ENCODE data around the gene TADA2B.

The TADA2B gene

DNA sequence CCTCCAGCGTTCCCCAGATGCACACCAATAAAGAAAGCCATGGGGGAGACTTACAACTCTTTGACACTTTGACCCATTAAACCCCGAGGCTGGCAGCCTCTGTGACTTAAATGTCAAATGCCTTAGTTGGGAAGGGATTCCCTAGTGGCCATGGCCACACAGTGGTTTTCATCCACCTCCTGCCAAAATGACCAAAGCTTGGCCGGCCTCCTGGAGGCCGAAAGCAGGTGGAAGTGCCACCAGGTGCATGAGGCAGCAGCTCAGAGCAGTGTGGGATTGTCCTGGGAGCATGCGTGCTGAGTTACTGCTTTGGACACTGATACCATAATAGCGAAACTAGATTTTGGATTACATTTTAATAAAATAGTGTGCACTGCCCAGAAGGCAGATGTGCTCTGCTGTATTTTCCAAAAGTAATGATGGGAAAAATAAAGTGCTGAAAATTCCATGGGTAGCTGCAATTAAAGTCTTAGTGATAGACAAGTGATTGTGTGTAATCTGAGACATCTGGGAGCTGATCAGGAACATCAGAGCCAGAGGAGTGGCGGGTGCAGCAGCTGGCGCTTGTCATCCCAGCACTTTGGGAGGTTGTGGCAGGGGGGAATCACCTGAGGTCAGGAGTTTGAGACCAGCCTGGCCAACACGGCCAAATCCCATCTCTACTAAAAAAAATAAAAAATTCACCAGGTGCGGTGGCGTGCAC, 39.8 kb upstream of the TADA2B start:
- Histone ChIP-seq H3K4me3 (ENCODE audit: low read depth, low read length, poor library complexity, severe bottlenecking) (no peak overlapping the region), H3K9ac (ENCODE audit: low read length) (no peak overlapping the region), H3F3A (ENCODE audit: insufficient read depth, low read length) (no peaks in the 10 kb centered on the region), H3K79me2 (ENCODE audit: insufficient read depth, low read length) (no peaks in the 10 kb centered on the region), H3K36me3 (ENCODE audit: insufficient read depth, low read length) (peaks cover 35% of the 10 kb centered on the region), H3K4me1 (ENCODE audit: insufficient read depth, low read length, severe bottlenecking) (no peaks in the 10 kb centered on the region), H3K9me3 (ENCODE audit: low read length) (no peaks in the 10 kb centered on the region), H2AFZ (ENCODE audit: low read length) (no peak overlapping the region), H4K20me1 (ENCODE audit: insufficient read depth, low read length) (no peaks in the 10 kb centered on the region), H3K27ac (ENCODE audit: low read depth, low read length, poor library complexity, severe bottlenecking) (no peak overlapping the region), H3K9me2 (ENCODE audit: low read depth, low read length) (no peaks in the 10 kb centered on the region), H3K27me3 (ENCODE audit: insufficient read depth, low read length) (no peaks in the 10 kb centered on the region), H3K4me2 (ENCODE audit: low read length) (no peak overlapping the region)
- TF ChIP-seq EZH2 (IDR thresholded peaks at IDR 0.05; ENCODE audit: borderline replicate concordance, low read length), result no peak
- TF ChIP-seq, protein P1, sequence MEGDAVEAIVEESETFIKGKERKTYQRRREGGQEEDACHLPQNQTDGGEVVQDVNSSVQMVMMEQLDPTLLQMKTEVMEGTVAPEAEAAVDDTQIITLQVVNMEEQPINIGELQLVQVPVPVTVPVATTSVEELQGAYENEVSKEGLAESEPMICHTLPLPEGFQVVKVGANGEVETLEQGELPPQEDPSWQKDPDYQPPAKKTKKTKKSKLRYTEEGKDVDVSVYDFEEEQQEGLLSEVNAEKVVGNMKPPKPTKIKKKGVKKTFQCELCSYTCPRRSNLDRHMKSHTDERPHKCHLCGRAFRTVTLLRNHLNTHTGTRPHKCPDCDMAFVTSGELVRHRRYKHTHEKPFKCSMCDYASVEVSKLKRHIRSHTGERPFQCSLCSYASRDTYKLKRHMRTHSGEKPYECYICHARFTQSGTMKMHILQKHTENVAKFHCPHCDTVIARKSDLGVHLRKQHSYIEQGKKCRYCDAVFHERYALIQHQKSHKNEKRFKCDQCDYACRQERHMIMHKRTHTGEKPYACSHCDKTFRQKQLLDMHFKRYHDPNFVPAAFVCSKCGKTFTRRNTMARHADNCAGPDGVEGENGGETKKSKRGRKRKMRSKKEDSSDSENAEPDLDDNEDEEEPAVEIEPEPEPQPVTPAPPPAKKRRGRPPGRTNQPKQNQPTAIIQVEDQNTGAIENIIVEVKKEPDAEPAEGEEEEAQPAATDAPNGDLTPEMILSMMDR (IDR thresholded peaks at IDR 0.05; ENCODE audit: low read length), result no peak

DNA sequence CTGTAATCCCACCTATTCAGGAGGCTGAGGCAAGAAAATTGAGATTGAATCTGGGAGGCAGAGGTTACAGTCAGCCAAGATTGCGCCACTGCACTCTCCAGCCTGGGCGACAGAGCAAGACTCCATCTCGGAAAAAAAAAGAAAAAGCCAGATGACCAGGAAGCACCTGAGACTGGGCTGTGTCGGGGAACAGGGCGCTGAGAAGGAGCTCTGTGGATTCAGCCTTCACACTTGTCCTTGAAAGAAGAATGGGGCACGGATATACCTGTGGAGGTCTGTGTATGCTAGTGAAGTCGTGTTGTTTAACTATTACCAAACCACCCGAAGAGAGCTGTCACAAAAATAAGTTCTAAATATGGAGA, 39.3 kb upstream of the TADA2B start:
- H3K9me2 ChIP-seq (ENCODE audit: low read depth, low read length), result no peaks in the 10 kb centered on the region
- H3F3A ChIP-seq (ENCODE audit: insufficient read depth, low read length), result no peaks in the 10 kb centered on the region
- no peak overlapping the region for H2AFZ ChIP-seq (ENCODE audit: low read length)
- no peaks in the 10 kb centered on the region for H3K79me2 ChIP-seq (ENCODE audit: insufficient read depth, low read length)
- H3K4me1 ChIP-seq (ENCODE audit: insufficient read depth, low read length, severe bottlenecking), result no peaks in the 10 kb centered on the region
- no peaks in the 10 kb centered on the region for H4K20me1 ChIP-seq (ENCODE audit: insufficient read depth, low read length)
- H3K36me3 ChIP-seq (ENCODE audit: insufficient read depth, low read length), result peaks cover 35% of the 10 kb centered on the region
- no peak overlapping the region for H3K4me2 ChIP-seq (ENCODE audit: low read length)
- no peaks in the 10 kb centered on the region for H3K27me3 ChIP-seq (ENCODE audit: insufficient read depth, low read length)
- TF ChIP-seq, protein P1 (IDR thresholded peaks at IDR 0.05; ENCODE audit: low read length), result no peak
- no peak for TF ChIP-seq EZH2 (IDR thresholded peaks at IDR 0.05; ENCODE audit: borderline replicate concordance, low read length)
- no peak overlapping the region for H3K9ac ChIP-seq (ENCODE audit: low read length)
- no peak overlapping the region for H3K27ac ChIP-seq (ENCODE audit: low read depth, low read length, poor library complexity, severe bottlenecking)
- no peak overlapping the region for H3K4me3 ChIP-seq (ENCODE audit: low read depth, low read length, poor library complexity, severe bottlenecking)
- H3K9me3 ChIP-seq (ENCODE audit: low read length), result no peaks in the 10 kb centered on the region

DNA sequence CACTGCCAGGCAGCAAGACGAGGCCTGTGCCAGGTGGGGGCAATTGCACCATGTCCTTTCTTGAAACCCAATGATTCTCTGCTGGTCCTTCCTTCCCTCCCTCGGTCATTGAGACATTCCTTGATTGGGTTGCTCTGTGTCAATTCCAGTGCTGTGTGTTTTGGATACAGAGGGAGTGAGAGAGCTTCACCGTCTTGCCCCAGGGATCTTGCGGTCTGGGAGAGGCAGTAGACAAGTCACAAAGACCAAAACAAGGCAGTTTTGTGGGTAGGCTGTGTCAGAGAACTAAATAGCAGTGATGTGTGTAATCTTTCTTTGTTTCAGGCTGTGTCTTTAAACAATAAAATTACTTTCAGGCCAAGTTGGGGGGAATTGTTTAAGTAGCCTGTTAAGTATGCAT, 38.8 kb upstream of the TADA2B start:
- Histone ChIP-seq H3K36me3 (ENCODE audit: insufficient read depth, low read length) (peaks cover 37% of the 10 kb centered on the region), H3K9ac (ENCODE audit: low read length) (no peak overlapping the region), H3K9me3 (ENCODE audit: low read length) (no peaks in the 10 kb centered on the region), H2AFZ (ENCODE audit: low read length) (no peak overlapping the region), H4K20me1 (ENCODE audit: insufficient read depth, low read length) (no peaks in the 10 kb centered on the region), H3K4me3 (ENCODE audit: low read depth, low read length, poor library complexity, severe bottlenecking) (no peak overlapping the region), H3K27me3 (ENCODE audit: insufficient read depth, low read length) (no peaks in the 10 kb centered on the region), H3K79me2 (ENCODE audit: insufficient read depth, low read length) (no peaks in the 10 kb centered on the region), H3K27ac (ENCODE audit: low read depth, low read length, poor library complexity, severe bottlenecking) (no peak overlapping the region), H3K9me2 (ENCODE audit: low read depth, low read length) (no peaks in the 10 kb centered on the region), H3K4me1 (ENCODE audit: insufficient read depth, low read length, severe bottlenecking) (no peaks in the 10 kb centered on the region), H3K4me2 (ENCODE audit: low read length) (no peak overlapping the region), H3F3A (ENCODE audit: insufficient read depth, low read length) (no peaks in the 10 kb centered on the region)
- TF ChIP-seq, protein P1 (IDR thresholded peaks at IDR 0.05; ENCODE audit: low read length), result no peak
- no peak for TF ChIP-seq EZH2 (IDR thresholded peaks at IDR 0.05; ENCODE audit: borderline replicate concordance, low read length)

Measured in OCI-LY1 (cell line).